ENCODE measurements around the gene ATXN7.

The ATXN7 gene

GRCh38 chr3:63990204-63990603 is 126.5 kb downstream of the ATXN7 start:
- DNase-seq (ENCODE audit: low read depth): no peak

- DNase-seq (ENCODE audit: low read depth): no peak
Observed at GRCh38 chr3:63990733-63991132, 127.1 kb downstream of the ATXN7 start.

GRCh38 chr3:63991666-63992065 is 128.0 kb downstream of the ATXN7 start:
- DNase-seq (ENCODE audit: low read depth): no peak

- DNase-seq (ENCODE audit: low read depth): no peak
Observed at GRCh38 chr3:63992516-63993209, 129.0 kb downstream of the ATXN7 start.

DNA sequence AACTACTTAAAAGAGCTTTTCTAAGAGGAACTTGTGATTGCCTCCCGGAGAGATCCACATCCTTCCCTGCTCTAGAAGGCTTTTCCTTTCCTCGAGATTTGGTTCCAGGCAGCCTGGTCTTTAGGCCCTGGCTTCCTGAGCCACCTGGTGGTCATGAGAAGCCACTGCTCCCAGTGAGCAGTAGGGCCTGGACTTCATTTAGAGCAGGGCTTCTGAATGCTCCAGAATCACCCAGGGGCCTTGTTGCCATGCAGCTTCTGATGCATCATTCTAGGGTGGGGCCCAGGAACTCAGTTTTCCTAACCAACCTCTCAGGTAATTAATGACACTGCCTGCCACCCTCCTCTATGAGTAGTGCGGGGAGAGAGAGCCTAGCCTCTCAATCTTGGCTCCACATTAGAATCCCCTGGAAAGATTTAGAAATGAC is 130.0 kb downstream of the ATXN7 start:
- DNase-seq (ENCODE audit: low read depth): peak; percentile 37

- no peak for DNase-seq (ENCODE audit: low read depth)
Observed at GRCh38 chr3:63995086-63995485, 131.4 kb downstream of the ATXN7 start.

- no peak for DNase-seq (ENCODE audit: low read depth)
Observed at GRCh38 chr3:63998852-63999754, 135.4 kb downstream of the ATXN7 start.

GRCh38 chr3:64000453-64001055 is 136.9 kb downstream of the ATXN7 start:
- no peak for DNase-seq (ENCODE audit: low read depth)

DNA sequence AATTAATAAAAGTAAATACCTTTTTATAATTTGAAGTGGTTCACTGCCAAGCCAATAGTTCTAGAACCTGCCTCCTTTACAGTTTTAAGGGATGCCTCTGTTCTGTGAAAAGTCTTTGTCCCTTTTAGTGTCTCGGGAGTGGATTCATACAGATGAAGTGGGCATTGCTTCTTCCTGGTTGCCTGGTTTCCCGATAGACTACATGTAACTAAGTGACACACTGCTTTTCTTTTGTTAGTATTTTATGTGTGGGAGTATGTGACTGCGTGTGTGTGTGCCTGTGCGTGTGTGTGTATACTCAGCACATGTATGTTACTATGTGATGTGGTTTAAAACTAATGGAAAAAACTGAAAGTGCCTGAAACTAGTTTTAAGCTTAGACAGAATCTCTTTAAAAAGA is 138.6 kb downstream of the ATXN7 start:
- no peak for DNase-seq (ENCODE audit: low read depth)

DNA sequence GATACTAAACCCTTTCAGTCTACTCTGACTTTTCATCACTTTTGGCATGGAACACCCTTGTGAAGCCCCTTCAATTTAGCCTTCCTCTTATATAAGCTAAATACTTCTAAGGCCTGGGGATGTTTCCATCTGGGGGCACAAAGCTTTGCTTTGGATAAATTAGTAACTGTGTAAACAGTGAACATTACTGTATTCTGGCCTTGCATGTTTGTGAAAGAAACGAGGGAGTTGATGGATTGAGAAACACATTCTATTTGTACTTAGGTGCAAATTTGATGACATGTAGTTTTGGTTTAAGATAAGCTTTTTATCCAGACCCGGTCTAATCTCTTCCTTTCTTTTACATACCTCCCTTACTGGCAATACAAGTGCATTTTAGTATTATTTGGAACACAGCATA is 139.9 kb downstream of the ATXN7 start:
- DNase-seq (ENCODE audit: low read depth): no peak

DNA sequence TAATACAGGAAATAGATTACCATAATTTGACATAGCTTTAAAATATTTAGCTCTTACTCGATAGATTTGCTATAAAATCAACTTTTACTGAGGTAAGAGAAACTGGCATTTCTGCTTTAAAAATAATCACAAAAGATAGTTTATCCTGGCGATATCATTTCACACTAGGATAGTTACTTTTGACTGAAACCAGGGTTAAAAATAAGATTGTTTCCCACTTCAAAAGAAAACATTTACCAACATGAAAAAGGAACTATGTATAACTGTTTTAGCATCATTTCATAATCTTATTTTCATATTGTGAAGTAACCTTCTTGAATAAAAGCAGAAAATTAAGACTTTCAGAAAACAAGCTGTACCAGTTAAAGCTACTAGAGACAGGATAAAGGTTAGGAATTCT is 144.3 kb downstream of the ATXN7 start:
- no peak for DNase-seq (ENCODE audit: low read depth)

DNA sequence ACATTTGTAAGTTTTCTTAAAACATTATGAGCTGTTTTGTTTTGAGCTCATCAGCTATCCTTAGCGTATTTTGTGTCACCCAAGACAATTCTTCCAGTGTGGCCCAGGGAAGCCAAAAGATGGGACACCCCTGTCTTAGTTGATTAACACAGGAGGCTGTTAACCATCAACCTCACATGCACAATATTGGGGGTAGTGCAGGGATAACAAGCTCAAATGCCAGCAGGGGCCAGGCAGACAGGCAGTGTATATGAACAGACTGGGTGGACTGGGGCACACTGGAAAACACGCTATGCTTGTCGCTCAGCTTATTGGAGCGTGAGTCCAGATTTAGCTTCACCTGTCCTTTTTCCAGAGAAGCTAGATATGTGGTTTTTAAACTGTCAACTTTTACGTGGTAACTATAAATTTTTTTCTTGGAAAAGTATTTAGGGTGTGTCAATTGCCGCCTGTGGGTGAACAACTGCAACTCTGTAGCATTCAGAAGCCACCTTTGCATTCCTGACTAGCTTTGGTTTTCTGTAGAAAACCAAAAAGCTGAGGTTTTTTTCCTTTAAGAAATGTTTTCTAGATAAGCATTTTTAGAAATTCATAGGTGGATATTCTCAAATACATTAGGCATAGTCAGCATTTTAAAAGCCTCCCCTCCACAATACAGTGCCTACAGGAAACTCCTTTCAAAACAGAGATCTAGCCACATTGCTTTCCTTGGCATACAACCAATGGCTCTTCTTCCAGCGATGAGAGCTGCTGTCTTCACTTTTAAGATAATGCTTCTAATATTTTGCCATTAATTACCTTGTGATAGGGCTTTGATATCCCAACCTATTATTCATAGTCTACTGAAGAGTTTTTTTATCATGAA is 145.1 kb downstream of the ATXN7 start:
- DNase-seq (ENCODE audit: low read depth): no peak

- DNase-seq (ENCODE audit: low read depth): no peak
Observed at GRCh38 chr3:64009528-64009927, 145.9 kb downstream of the ATXN7 start.

GRCh38 chr3:64010199-64010598 is 146.5 kb downstream of the ATXN7 start:
- DNase-seq (ENCODE audit: low read depth): no peak

GRCh38 chr3:64011685-64012084 is 148.0 kb downstream of the ATXN7 start:
- DNase-seq (ENCODE audit: low read depth): no peak

GRCh38 chr3:64016941-64017620 is 153.4 kb downstream of the ATXN7 start:
- no peak for DNase-seq (ENCODE audit: low read depth)

DNA sequence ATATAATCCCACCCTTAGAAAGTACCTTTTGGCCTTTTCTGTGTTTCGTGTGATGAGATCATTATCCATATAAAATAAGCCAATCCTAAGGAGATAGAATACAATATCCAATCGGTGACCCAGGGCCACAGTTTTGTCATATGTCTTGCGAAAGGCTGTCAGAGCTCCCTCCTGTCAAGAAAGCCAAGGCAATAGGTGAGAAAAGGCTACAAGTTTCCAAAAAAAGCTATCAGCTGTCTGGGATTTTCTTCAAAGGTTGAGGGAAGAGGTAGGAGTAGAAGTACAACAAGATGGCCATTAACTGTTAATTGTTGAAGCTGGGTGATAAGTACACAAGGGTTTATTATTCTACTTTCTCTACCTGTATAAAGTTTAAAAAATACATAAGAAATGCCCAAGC is 155.6 kb downstream of the ATXN7 start:
- DNase-seq (ENCODE audit: low read depth): no peak

- no peak for DNase-seq (ENCODE audit: low read depth)
Observed at GRCh38 chr3:64019879-64020278, 156.2 kb downstream of the ATXN7 start.

DNA sequence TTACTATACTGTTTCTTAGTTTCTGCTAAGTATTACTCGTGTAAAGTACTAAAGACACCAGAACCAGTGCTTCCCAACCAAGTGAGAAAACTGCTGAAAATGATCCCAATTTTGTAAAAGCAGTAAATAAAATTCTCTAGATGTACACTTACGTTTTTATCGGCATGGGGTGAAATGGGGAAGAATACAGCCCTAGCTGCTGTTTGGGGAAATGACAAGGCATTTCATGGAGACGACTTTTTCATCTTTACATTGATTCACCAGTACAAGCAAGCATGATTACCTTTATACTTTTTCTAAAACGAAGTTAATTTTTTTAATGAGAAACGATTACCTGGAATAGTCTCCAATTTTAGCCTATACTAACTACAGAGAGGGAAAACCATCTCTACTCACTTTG is 158.3 kb downstream of the ATXN7 start:
- DNase-seq (ENCODE audit: low read depth): no peak

- no peak for DNase-seq (ENCODE audit: low read depth)
Observed at GRCh38 chr3:64022451-64023186, 159.0 kb downstream of the ATXN7 start.
